Aorta (tissue), 5 donors: ENCODE measurements around the gene MRPL12. TPM values are rescaled to one million over a fixed set of nuclear protein-coding genes. Genes with fewer than 3 reads are reported as not detected.
A peak's percentile ranks its signal among the peaks of the same experiment; 100 is the strongest.
"Not testable (repeated sequence)": the region's sequence is repeated elsewhere in the genome, so short reads cannot be mapped to it uniquely, and the experiment has no call there.

Source experiments
- ATAC-seq: fragments of 200-7000 bp; cut with Tn5 transposase; one replicate; pipeline ENCODE4 v1.9.1; 2022; ENCODE audit warnings: moderate library complexity; ENCODE audit not compliant: low FRiP score
- DNase-seq, 2 donors: peaks; one replicate each; pipeline ENCODE4 v3.0.0-alpha.2; 2020
- H3K27ac ChIP-seq, 2 donors: one replicate each; pipeline ENCODE4 v1.5.1; 2013; ENCODE audit warnings: low read length in 2 of 2, mild to moderate bottlenecking in 2 of 2, moderate library complexity in 2 of 2, control low read depth in 1 of 2, inconsistent platforms in 1 of 2, low read depth in 1 of 2
- H3K27me3 ChIP-seq, 2 donors: one replicate each; pipeline ENCODE4 v1.6.1; 2013; ENCODE audit warnings: control low read depth in 1 of 2, low read length in 1 of 2, mild to moderate bottlenecking in 1 of 2, moderate library complexity in 1 of 2; ENCODE audit not compliant: insufficient read depth in 2 of 2, control insufficient read depth in 1 of 2
- H3K36me3 ChIP-seq, 2 donors: one replicate each; pipeline ENCODE4 v1.6.1; 2013; ENCODE audit warnings: control low read depth in 1 of 2, low read length in 1 of 2, mild to moderate bottlenecking in 1 of 2; ENCODE audit not compliant: insufficient read depth in 2 of 2, control insufficient read depth in 1 of 2
- H3K4me1 ChIP-seq, 2 donors: one replicate each; pipeline ENCODE4 v1.6.1; 2013; ENCODE audit warnings: low read length in 2 of 2, control low read depth in 1 of 2, mild to moderate bottlenecking in 1 of 2, moderate library complexity in 1 of 2; ENCODE audit not compliant: insufficient read depth in 2 of 2, control insufficient read depth in 1 of 2
- H3K4me3 ChIP-seq, 2 donors: one replicate each; pipeline ENCODE4 v1.5.1; 2013; ENCODE audit warnings: low read length in 2 of 2, control low read depth in 1 of 2, mild to moderate bottlenecking in 1 of 2
- H3K9me3 ChIP-seq: one replicate; pipeline ENCODE4 v1.6.1; 2013; ENCODE audit warnings: mild to moderate bottlenecking, low read length; ENCODE audit not compliant: control insufficient read depth
- WGBS, 2 donors: extraction: QIAGEN DNeasy Blood & Tissue Kit; methylation state at CpG; one replicate each; pipeline ENCODE4 v1.1.7; 2013; 5-methylcytosine and 5-hydroxymethylcytosine counted together
- intact Hi-C, 2 donors: fragments of 100-400 bp; cut with DNase I; formaldehyde crosslinking; loops; one replicate each; pipeline versions ENCODE4 v1.14.2 to v1.15.0; 2022
- microRNA-seq, 2 donors: library from miRNA; unstranded; fragments of <30 nt; microRNA quantifications; one replicate each; pipeline ENCODE4 v1.2.0, GENCODE V29; 2020
- polyA plus RNA-seq, 2 donors: library from polyadenylated mRNA; stranded (reverse); fragments of 200-250 nt; gene quantifications; one replicate each; pipeline ENCODE4 v1.2.3, GENCODE V29; 2013
- total RNA-seq, 2 donors: library from RNA; stranded (reverse); fragmentation: NEBNext Ultra II Directional; extraction: Animal tissue kit (Norgen Biotek cat#: 25700); gene quantifications; one replicate each; pipeline ENCODE4 v1.2.1, GENCODE V29; 2021
- donor health status: healthy with polysubstance abuse.
- donor health status: Bipolar disorder and iron deficiency.
- donor health status: DM: no; HTN: no; CAD: no.
- donor health status: DM: no; HTN: no; CAD: no.
- donor health status: DM: yes; HTN: yes; CAD: no.

MRPL12 gene
- total and polyA plus RNA-seq, 4 donors: 21.1 to 57.7 (median 33.6) TPM

- H3K4me1 ChIP-seq, H3K27ac ChIP-seq, intact Hi-C loops, H3K27me3 ChIP-seq, H3K4me3 ChIP-seq, H3K9me3 ChIP-seq, ATAC-seq, DNase-seq, H3K36me3 ChIP-seq: not testable (repeated sequence)
- 93% methylated on average over 8 of the region's 8 CpGs for WGBS, 2 donors
Measured at GRCh38 chr17:81739593-81739992, 36.4 kb downstream of the MRPL12 start.

DNA sequence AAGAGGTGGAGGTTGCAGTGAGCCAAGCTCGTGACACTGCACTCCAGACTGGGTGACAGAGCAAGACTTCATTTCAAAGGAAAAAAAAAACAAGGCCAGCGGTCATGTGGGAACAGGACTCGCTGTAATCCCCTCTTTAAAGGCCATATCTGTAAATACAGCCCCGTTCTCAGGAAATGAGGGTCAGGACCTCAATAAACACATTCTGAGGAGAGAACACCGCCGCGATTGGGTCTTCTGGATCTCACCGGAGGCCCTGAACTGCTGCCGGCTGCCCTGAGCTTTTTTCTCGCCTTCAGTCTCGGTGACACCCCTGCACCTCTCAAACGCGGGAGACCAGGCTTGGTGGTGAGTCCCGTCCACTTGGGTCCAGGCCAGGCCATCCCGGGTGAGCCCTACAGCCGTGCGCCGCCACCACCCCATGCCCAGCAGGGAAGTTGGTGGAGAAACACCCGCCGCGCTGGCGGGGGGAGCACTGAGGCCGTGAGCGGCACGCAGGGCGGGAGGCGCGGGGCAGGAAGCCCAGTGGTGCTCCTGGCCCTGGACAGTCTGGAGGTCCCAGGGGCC, 37.3 kb downstream of the MRPL12 start:
- Histone ChIP-seq H3K27ac (no peak overlapping the region), H3K4me1 (no peaks in the 10 kb centered on the region), H3K9me3 (no peaks in the 10 kb centered on the region), H3K27me3 (no peaks in the 10 kb centered on the region), H3K36me3 (no peaks in the 10 kb centered on the region), H3K4me3 (no peak overlapping the region)
- intact Hi-C loops: no loop called here
- ATAC-seq (peak; percentile 50), DNase-seq (peak in 1 of 2 donors; percentile 76)
- 37 to 53% methylated on average over 20 to 28 of the region's 28 CpGs for WGBS, 2 donors

DNA sequence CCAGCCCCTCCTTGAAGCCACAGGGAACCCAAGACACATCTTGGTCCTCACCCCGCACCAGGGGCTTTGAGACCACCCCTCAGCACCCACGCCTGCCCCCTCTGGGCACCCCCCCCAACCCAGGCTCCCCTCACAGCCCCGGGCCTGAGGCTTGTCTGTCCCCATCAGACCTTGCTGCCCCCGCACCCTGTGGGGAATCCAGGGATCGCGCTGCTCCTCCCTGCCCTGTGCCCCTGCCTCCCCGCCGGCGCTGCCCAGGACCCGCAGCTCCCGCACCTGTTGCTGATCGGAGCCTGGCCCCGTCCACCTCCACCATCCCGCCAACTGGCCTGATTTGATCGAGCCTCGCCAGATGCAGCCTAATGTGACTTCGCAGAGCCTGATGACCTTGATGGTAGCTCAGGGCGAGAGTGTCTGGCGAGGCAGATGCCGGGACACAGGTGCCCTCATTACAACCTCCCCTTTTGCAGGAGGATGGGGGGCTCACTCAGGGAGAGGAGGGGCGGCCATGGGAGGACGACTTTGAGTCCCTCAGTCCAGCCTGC, 38.0 kb downstream of the MRPL12 start:
- no peaks in the 10 kb centered on the region for H3K4me1 ChIP-seq
- H3K9me3 ChIP-seq: no peaks in the 10 kb centered on the region
- intact Hi-C loops: no loop called here
- WGBS, 2 donors: 46 to 57% methylated on average over 18 to 22 of the region's 22 CpGs
- DNase-seq: peak in 1 of 2 donors; percentile 70
- no peak overlapping the region for H3K27ac ChIP-seq
- no peaks in the 10 kb centered on the region for H3K27me3 ChIP-seq
- H3K36me3 ChIP-seq: no peaks in the 10 kb centered on the region
- peak; percentile 19 for ATAC-seq
- no peak overlapping the region for H3K4me3 ChIP-seq

- no peaks in the 10 kb centered on the region for H3K36me3 ChIP-seq
- DNase-seq (peak in 1 of 2 donors; percentile 74), ATAC-seq (peak; percentile 26)
- intact Hi-C loops: no loop called here
- H3K4me1 ChIP-seq: no peaks in the 10 kb centered on the region
- no peak overlapping the region for H3K27ac ChIP-seq
- 56 to 57% methylated on average over 24 to 26 of the region's 26 CpGs for WGBS, 2 donors
- H3K27me3 ChIP-seq: no peaks in the 10 kb centered on the region
- no peak overlapping the region for H3K4me3 ChIP-seq
- H3K9me3 ChIP-seq: no peaks in the 10 kb centered on the region
Measured at GRCh38 chr17:81741594-81742452, 38.7 kb downstream of the MRPL12 start.

Small RNAs within 50 kb of the gene (microRNA-seq; reads per million reads assigned to microRNA genes)
- gene MIR6786: 0.99 to 1.2 reads per million in 2 donors

Other genes starting within 250 kb of the MRPL12 start
- 1,000 to 10,000 TPM; 2,309 to 2,547 TPM for gene ACTG1, start 190.6 kb upstream of the MRPL12 start, total RNA-seq
- gene ACTG1, start 190.6 kb upstream of the MRPL12 start, polyA plus RNA-seq: 1,000 to 10,000 TPM; 1,438 to 2,310 TPM
- 1 to 10 TPM; 3.0 to 3.1 TPM for gene FSCN2, start 175.0 kb upstream of the MRPL12 start, total RNA-seq
- gene FSCN2, start 175.0 kb upstream of the MRPL12 start, polyA plus RNA-seq: 1 to 10 TPM; 1.0 to 1.3 TPM
- 10 to 100 TPM; 20.9 to 32.2 TPM for gene FAAP100, start 151.0 kb upstream of the MRPL12 start, total RNA-seq
- gene FAAP100, start 151.0 kb upstream of the MRPL12 start, polyA plus RNA-seq: 10 to 100 TPM in 1 of 2 donors, 1 to 10 TPM in 1; 8.8 to 48.4 TPM
- gene NPLOC4, start 66.3 kb upstream of the MRPL12 start, total RNA-seq: 10 to 100 TPM; 74.4 to 94.3 TPM
- 10 to 100 TPM; 26.7 to 66.8 TPM for gene NPLOC4, start 66.3 kb upstream of the MRPL12 start, polyA plus RNA-seq
- gene TSPAN10, start 66.2 kb upstream of the MRPL12 start, total RNA-seq: under 1 TPM; 0.29 to 0.66 TPM
- gene TSPAN10, start 66.2 kb upstream of the MRPL12 start, polyA plus RNA-seq: under 1 TPM; 0.25 to 0.28 TPM
- under 1 TPM in 1 of 2 donors, not detected in 1; 0.58 TPM for gene PDE6G, start 46.8 kb upstream of the MRPL12 start, total RNA-seq
- under 1 TPM in 1 of 2 donors, not detected in 1; 0.43 TPM for gene PDE6G, start 46.8 kb upstream of the MRPL12 start, polyA plus RNA-seq
- 10 to 100 TPM; 14.0 to 20.0 TPM for gene OXLD1, start 36.8 kb upstream of the MRPL12 start, total RNA-seq
- gene OXLD1, start 36.8 kb upstream of the MRPL12 start, polyA plus RNA-seq: 10 to 100 TPM; 24.8 to 59.3 TPM
- 10 to 100 TPM; 13.0 to 13.4 TPM for gene CCDC137, start 36.6 kb upstream of the MRPL12 start, total RNA-seq
- 10 to 100 TPM in 1 of 2 donors, 1 to 10 TPM in 1; 7.9 to 13.7 TPM for gene CCDC137, start 36.6 kb upstream of the MRPL12 start, polyA plus RNA-seq
- gene ARL16, start 19.6 kb upstream of the MRPL12 start, total RNA-seq: 10 to 100 TPM; 20.5 to 29.7 TPM
- gene ARL16, start 19.6 kb upstream of the MRPL12 start, polyA plus RNA-seq: 10 to 100 TPM; 38.4 to 87.4 TPM
- 10 to 100 TPM; 88.1 to 88.7 TPM for gene HGS, start 19.4 kb upstream of the MRPL12 start, total RNA-seq
- gene HGS, start 19.4 kb upstream of the MRPL12 start, polyA plus RNA-seq: 100 to 1,000 TPM in 1 of 2 donors, 10 to 100 TPM in 1; 49.1 to 277 TPM
- gene SLC25A10, start 8.9 kb downstream of the MRPL12 start, total RNA-seq: 1 to 10 TPM; 2.1 to 3.0 TPM
- gene SLC25A10, start 8.9 kb downstream of the MRPL12 start, polyA plus RNA-seq: 1 to 10 TPM; 2.9 to 6.4 TPM
- gene GCGR, start 100.8 kb downstream of the MRPL12 start, total RNA-seq: under 1 TPM; 0.39 to 0.63 TPM
- gene GCGR, start 100.8 kb downstream of the MRPL12 start, polyA plus RNA-seq: not detected
- gene MCRIP1, start 129.9 kb downstream of the MRPL12 start, total RNA-seq: 100 to 1,000 TPM in 1 of 2 donors, 10 to 100 TPM in 1; 93.5 to 105 TPM
- gene MCRIP1, start 129.9 kb downstream of the MRPL12 start, polyA plus RNA-seq: 100 to 1,000 TPM; 158 to 310 TPM
- not detected for gene PPP1R27, start 131.7 kb downstream of the MRPL12 start, total RNA-seq
- gene PPP1R27, start 131.7 kb downstream of the MRPL12 start, polyA plus RNA-seq: under 1 TPM in 1 of 2 donors, not detected in 1; 0.41 TPM
- gene P4HB, start 157.2 kb downstream of the MRPL12 start, total RNA-seq: 100 to 1,000 TPM; 407 to 436 TPM
- gene P4HB, start 157.2 kb downstream of the MRPL12 start, polyA plus RNA-seq: 100 to 1,000 TPM; 275 to 537 TPM
- 100 to 1,000 TPM; 303 to 422 TPM for gene ARHGDIA, start 168.0 kb downstream of the MRPL12 start, total RNA-seq
- 100 to 1,000 TPM; 163 to 310 TPM for gene ARHGDIA, start 168.0 kb downstream of the MRPL12 start, polyA plus RNA-seq
- 10 to 100 TPM; 38.6 to 43.3 TPM for gene ALYREF, start 188.2 kb downstream of the MRPL12 start, total RNA-seq
- 10 to 100 TPM; 29.7 to 36.1 TPM for gene ALYREF, start 188.2 kb downstream of the MRPL12 start, polyA plus RNA-seq
- 10 to 100 TPM; 65.6 to 80.1 TPM for gene ANAPC11, start 188.4 kb downstream of the MRPL12 start, total RNA-seq
- gene ANAPC11, start 188.4 kb downstream of the MRPL12 start, polyA plus RNA-seq: 100 to 1,000 TPM; 190 to 195 TPM
- 1 to 10 TPM in 1 of 2 donors, under 1 TPM in 1; 0.58 to 1.0 TPM for gene NPB, start 198.9 kb downstream of the MRPL12 start, total RNA-seq
- 1 to 10 TPM in 1 of 2 donors, not detected in 1; 2.4 TPM for gene NPB, start 198.9 kb downstream of the MRPL12 start, polyA plus RNA-seq
- gene PCYT2, start 208.0 kb downstream of the MRPL12 start, total RNA-seq: 10 to 100 TPM; 14.6 to 20.8 TPM
- gene PCYT2, start 208.0 kb downstream of the MRPL12 start, polyA plus RNA-seq: 10 to 100 TPM; 30.1 to 33.2 TPM
- gene SIRT7, start 214.8 kb downstream of the MRPL12 start, total RNA-seq: 10 to 100 TPM; 18.6 to 21.6 TPM
- gene SIRT7, start 214.8 kb downstream of the MRPL12 start, polyA plus RNA-seq: 10 to 100 TPM in 1 of 2 donors, 1 to 10 TPM in 1; 8.5 to 43.1 TPM
- gene MAFG, start 224.4 kb downstream of the MRPL12 start, total RNA-seq: 10 to 100 TPM; 29.4 to 38.6 TPM
- gene MAFG, start 224.4 kb downstream of the MRPL12 start, polyA plus RNA-seq: 10 to 100 TPM in 1 of 2 donors, 1 to 10 TPM in 1; 9.9 to 16.0 TPM
- gene PYCR1, start 233.9 kb downstream of the MRPL12 start, total RNA-seq: 10 to 100 TPM in 1 of 2 donors, 1 to 10 TPM in 1; 9.4 to 23.4 TPM
- gene PYCR1, start 233.9 kb downstream of the MRPL12 start, polyA plus RNA-seq: 1 to 10 TPM; 4.3 to 6.4 TPM
- gene MYADML2, start 243.9 kb downstream of the MRPL12 start, total RNA-seq: not detected
- gene MYADML2, start 243.9 kb downstream of the MRPL12 start, polyA plus RNA-seq: not detected